ENCODE results near the gene CENPB.

CENPB gene

GRCh38 chr20:3768342-3769130 is 18.0 kb downstream of the CENPB start:
- peak overlapping the region; percentile 83 for H3K27ac ChIP-seq
- TF ChIP-seq ZFX (IDR thresholded peaks at IDR 0.05; ENCODE audit: borderline replicate concordance) (no peak), CTCF (IDR thresholded peaks at IDR 0.05) (peak; percentile 38; the same call in 1 of the 2 replicates)

- TF ChIP-seq CTCF (IDR thresholded peaks at IDR 0.05) (no peak), ZFX (IDR thresholded peaks at IDR 0.05; ENCODE audit: borderline replicate concordance) (no peak)
- H3K27ac ChIP-seq = peak within 1 kb of the TSS; percentile 83
Measured at GRCh38 chr20:3767427-3768341, 18.9 kb downstream of the CENPB start, which contains the start of gene ADISSP. Gene ADISSP, minus strand, starts transcription at chr20:3767753. Its CDS starts 7,653 bp downstream, at chr20:3760100.

GRCh38 chr20:3767110-3767426 is 19.5 kb downstream of the CENPB start:
- peak overlapping the region; percentile 83; the same call in 1 of the 2 replicates for H3K27ac ChIP-seq
- TF ChIP-seq ZFX (IDR thresholded peaks at IDR 0.05; ENCODE audit: borderline replicate concordance) (no peak), CTCF (IDR thresholded peaks at IDR 0.05) (no peak)

- TF ChIP-seq CTCF (IDR thresholded peaks at IDR 0.05) (no peak), ZFX (IDR thresholded peaks at IDR 0.05; ENCODE audit: borderline replicate concordance) (no peak)
- no peak overlapping the region for H3K27ac ChIP-seq
Measured at GRCh38 chr20:3766422-3767109, 20.0 kb downstream of the CENPB start.

- TF ChIP-seq CTCF (IDR thresholded peaks at IDR 0.05) = no peak
- TF ChIP-seq ZFX (IDR thresholded peaks at IDR 0.05; ENCODE audit: borderline replicate concordance) = no peak
- no peak overlapping the region for H3K27ac ChIP-seq
Measured at GRCh38 chr20:3765171-3765882, 21.2 kb downstream of the CENPB start.

- no peak overlapping the region for H3K27ac ChIP-seq
- TF ChIP-seq ZFX (IDR thresholded peaks at IDR 0.05; ENCODE audit: borderline replicate concordance) = no peak
- no peak for TF ChIP-seq CTCF (IDR thresholded peaks at IDR 0.05)
Measured at GRCh38 chr20:3764659-3765058, 21.9 kb downstream of the CENPB start.
